Kidney epithelial cell (primary cell): ENCODE measurements around the gene NEK6. TPM values are rescaled to one million over a fixed set of nuclear protein-coding genes. Genes with fewer than 3 reads are reported as not detected.
A peak's percentile ranks its signal among the peaks of the same experiment; 100 is the strongest.

ENCODE experiments used
- DNase-seq: peaks from one replicate; pipeline ENCODE4 v3.0.0-alpha.2; 2010; ENCODE audit warnings: low read depth
- H3K27me3 ChIP-seq: 2 replicates; pipeline ENCODE4 v1.6.0; 2011; ENCODE audit warnings: low read length; ENCODE audit not compliant: control insufficient read depth, insufficient read depth
- H3K36me3 ChIP-seq: 2 replicates; pipeline ENCODE4 v1.5.1; 2011; ENCODE audit warnings: low read length; ENCODE audit not compliant: control insufficient read depth, insufficient read depth
- H3K4me3 ChIP-seq: 2 replicates; pipeline ENCODE4 v1.5.1; 2011; ENCODE audit warnings: low read depth, mild to moderate bottlenecking, control low read depth, low read length
- total RNA-seq: library from RNA; depleted of rRNA; stranded (reverse); fragments of >200 nt; gene quantifications from 2 replicates; pipeline ENCODE4 v1.2.3, GENCODE V29; 2015
- TF ChIP-seq, protein P1 (sequence below): IDR thresholded peaks from 2 replicates; pipeline ENCODE4 v1.5.1; 2011; ENCODE audit warnings: mild to moderate bottlenecking, moderate library complexity, low read length, control low read depth, inconsistent platforms; ENCODE audit not compliant: insufficient read depth, poor library complexity, severe bottlenecking

NEK6 gene
- total RNA-seq, 1 donor from 2014 or later: 17.8 TPM

DNA sequence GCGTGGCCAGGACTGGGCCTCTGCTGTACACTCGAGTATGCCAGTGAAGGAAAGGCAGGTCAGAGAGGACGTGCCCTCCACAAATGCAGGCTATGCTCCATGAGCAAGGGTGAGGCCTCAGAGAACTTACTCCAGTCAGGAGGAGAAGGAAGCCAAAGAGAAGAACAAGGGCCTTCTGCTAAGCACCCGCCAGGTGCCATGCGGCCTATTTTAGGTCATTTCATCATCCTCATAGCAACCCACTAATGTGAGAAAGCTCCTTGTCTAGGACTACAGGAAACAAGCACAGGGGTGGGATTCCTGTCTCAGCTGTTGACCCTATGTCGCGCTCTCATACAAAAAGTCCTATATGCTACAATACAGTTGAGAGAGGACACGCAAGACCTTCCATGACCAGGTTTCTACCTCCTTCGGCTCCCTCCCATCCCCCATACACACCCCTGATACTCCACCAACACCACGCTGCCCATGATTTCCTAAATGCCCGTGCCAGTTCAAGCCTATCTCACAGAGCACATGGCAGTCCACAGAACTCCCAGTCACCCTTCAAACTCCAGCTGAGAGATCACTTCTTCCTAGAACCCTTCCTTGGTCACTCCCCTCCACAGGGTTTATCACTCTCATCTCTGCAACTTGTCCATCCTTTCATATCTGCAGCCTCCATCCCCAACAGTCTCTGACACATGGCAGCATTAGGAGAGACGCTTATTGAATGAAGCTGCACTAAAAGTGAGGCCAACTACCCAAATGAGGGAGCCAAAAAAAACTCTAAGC is 130.7 kb downstream of the NEK6 start:
- Histone ChIP-seq H3K4me3 (no peak overlapping the region), H3K27me3 (no peaks in the 10 kb centered on the region), H3K36me3 (no peaks in the 10 kb centered on the region)
- DNase-seq: no peak
- TF ChIP-seq, protein P1, sequence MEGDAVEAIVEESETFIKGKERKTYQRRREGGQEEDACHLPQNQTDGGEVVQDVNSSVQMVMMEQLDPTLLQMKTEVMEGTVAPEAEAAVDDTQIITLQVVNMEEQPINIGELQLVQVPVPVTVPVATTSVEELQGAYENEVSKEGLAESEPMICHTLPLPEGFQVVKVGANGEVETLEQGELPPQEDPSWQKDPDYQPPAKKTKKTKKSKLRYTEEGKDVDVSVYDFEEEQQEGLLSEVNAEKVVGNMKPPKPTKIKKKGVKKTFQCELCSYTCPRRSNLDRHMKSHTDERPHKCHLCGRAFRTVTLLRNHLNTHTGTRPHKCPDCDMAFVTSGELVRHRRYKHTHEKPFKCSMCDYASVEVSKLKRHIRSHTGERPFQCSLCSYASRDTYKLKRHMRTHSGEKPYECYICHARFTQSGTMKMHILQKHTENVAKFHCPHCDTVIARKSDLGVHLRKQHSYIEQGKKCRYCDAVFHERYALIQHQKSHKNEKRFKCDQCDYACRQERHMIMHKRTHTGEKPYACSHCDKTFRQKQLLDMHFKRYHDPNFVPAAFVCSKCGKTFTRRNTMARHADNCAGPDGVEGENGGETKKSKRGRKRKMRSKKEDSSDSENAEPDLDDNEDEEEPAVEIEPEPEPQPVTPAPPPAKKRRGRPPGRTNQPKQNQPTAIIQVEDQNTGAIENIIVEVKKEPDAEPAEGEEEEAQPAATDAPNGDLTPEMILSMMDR: no peak

DNA sequence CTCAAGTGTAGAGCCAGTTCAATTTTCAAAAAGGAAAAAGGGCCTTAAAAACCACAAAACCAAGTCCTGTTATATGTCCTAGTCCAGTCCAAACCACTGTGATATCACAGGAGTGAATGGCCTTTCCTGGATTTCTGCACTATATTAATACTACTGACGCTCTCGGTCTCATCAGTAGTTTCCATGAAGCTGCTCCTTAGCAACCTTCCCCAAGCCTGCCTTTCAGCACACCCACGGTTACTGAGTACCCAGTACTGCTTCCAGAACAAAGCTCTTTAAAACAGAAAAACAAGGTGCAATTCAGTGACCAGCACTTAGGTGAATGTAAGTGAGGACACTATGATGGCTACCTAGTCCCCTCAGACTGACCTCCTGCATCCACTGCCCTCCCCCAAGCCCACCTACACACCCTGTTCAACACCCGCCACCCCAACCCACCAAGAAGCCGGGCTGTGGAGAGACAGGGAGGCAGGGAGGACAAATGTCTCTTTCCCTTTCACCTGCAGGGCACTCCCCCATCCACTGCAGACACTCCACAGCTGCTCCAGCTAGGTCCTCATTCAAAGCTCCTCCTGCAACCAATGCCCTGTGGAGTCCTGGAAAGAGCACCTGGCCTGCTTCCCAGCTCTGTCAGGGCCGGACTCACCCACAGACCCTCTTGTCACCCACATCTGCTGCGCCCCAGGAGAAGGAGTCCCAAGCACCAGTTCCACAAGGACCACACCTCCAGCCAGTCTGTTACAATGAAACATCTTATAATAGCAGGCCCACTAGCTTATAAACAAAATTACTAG is 131.6 kb downstream of the NEK6 start:
- DNase-seq: no peak

DNA sequence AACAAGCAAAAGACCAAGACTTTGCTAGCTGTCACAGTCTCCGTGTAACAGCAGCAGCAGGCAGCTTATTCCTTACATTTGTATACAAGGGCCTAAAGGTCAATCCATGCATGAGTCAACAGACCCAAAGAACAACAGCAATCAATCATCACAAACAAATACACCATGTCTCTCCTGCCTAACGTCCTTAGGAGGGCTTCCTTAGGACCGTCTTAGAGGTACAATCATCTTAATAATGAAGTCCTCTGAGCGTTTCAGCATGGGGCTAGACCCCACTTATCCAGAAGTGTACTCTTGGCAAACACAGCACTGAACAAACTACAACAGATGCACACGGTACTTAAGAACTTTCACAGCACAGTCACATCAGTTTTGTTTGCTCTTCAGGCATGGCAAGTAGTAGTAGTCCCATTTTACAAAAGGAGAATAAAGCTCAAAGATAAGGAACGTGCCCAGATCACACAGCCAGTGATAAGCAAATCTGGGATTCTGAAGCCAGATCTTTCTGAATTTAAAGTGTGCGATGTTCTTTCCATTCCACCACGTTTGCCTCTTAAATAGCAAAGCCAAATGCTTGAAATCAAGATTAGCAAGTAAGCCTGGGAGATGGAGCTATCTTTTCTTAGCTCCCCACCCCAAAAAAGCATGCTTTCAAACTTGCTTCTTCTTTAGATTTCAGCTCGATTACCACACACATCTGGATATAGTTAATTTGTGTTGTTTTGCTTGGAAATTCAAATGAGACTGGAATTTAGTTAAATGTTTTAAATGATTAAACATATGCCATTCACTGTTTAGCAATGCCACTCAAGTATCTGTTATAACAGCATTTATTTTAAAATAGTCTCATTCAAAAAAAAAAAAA is 133.3 kb downstream of the NEK6 start:
- no peak for DNase-seq
- Histone ChIP-seq H3K4me3 (no peak overlapping the region), H3K27me3 (no peaks in the 10 kb centered on the region), H3K36me3 (peaks cover 1% of the 10 kb centered on the region)
- TF ChIP-seq, protein P1: no peak

More for the DNA sequence above, 131.6 kb downstream of the NEK6 start:
- Histone ChIP-seq H3K36me3 (peaks cover 1% of the 10 kb centered on the region), H3K27me3 (no peaks in the 10 kb centered on the region), H3K4me3 (no peak overlapping the region)
- TF ChIP-seq, protein P1: no peak

DNA sequence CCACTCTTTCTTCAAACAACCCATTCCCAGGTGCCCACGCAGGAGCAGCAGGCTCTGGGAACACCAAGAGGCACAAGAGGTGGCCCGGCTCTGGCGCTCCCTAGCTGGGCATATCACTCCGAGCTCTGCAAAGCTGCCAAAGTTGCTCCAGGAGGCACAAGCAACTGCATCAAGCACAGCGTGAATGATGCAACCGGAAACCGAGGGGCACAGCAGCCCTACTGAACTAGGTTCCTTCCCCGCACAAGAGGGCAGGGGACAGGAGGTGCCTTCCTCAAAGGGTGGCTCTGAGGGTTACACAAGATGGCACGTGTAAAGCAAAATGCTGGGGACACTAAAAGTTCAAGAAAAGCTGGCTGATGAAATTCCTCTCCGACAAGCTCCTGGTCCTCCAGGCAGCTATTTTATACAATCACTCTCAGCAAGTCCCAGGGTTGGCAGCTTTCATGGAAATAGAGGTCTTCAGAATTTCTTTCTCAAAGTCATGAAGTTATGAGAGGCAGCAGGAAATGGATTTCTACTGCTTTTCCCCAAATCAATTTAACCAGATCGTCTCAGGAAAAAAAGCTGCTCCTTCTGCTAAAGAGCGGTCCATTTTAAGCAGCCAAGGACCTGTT is 134.6 kb downstream of the NEK6 start:
- Histone ChIP-seq H3K4me3 (no peak overlapping the region), H3K36me3 (peaks cover 1% of the 10 kb centered on the region), H3K27me3 (no peaks in the 10 kb centered on the region)
- no peak for DNase-seq
- TF ChIP-seq, protein P1: no peak

DNA sequence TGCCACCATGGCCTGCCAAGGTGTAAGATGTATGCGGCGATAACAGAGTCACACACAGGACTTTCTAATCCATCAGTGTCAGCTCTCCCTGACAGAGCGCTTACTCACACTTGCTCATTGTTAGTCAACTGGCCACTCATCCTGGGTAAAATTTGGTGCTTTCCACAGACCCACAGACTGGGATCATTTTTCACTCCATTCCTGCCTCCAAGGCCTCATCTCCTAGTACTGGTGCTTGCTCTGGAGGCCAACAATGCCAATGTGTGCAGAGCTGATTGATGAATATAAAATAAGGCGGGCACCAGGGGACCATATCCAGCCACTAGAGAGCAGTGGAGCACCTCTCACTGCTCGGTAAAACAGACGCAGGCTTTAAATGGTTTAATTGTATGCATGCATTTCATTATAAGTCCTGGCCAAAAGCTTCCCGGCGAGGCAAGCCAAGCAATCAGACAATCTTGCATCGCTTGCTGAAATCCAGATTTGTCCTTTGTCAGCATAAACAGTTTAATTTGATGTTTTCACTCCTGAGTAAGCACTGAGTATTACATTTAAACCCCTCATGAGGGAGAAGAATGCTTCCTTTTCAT is 135.2 kb downstream of the NEK6 start:
- peak; percentile 87 for DNase-seq
- Histone ChIP-seq H3K27me3 (no peaks in the 10 kb centered on the region), H3K36me3 (peaks cover 1% of the 10 kb centered on the region), H3K4me3 (no peak overlapping the region)
- TF ChIP-seq, protein P1: peak; percentile 49
